ENCODE results near the gene PALLD.
"Not testable (repeated sequence)": the region's sequence is repeated elsewhere in the genome, so short reads cannot be mapped to it uniquely, and the experiment has no call there.

The PALLD gene

GRCh38 chr4:168451331-168451730 lies 45.5 kb upstream of the PALLD start:
- H3K79me2 ChIP-seq (ENCODE audit: insufficient read depth, low read length): no peaks in the 10 kb centered on the region
- no peaks in the 10 kb centered on the region for H3K9me3 ChIP-seq (ENCODE audit: insufficient read depth, low read length, severe bottlenecking)
- no peak overlapping the region for H2AFZ ChIP-seq (ENCODE audit: low read depth, low read length)
- H3K4me1 ChIP-seq (ENCODE audit: insufficient read depth, low read length): peaks cover 20% of the 10 kb centered on the region
- no peak overlapping the region for H3K27ac ChIP-seq (ENCODE audit: low read length)
- H3K9ac ChIP-seq (ENCODE audit: low read depth, low read length): no peak overlapping the region
- H3K4me2 ChIP-seq (ENCODE audit: insufficient read depth, low read length): no peak overlapping the region
- H4K20me1 ChIP-seq (ENCODE audit: insufficient read depth, low read length): no peaks in the 10 kb centered on the region
- no peak for TF ChIP-seq CTCF (IDR thresholded peaks at IDR 0.05; ENCODE audit: borderline replicate concordance, extremely low read depth, low read length, poor library complexity, severe bottlenecking)
- no peak for TF ChIP-seq EZH2 (IDR thresholded peaks at IDR 0.05; ENCODE audit: borderline replicate concordance, low read depth, low read length, severe bottlenecking)
- ATAC-seq (ENCODE audit: insufficient read depth, low read depth) (no peak), DNase-seq (no peak)
- no peaks in the 10 kb centered on the region for H3K27me3 ChIP-seq (ENCODE audit: insufficient read depth, low read length, poor library complexity)
- peaks cover 14% of the 10 kb centered on the region for H3K36me3 ChIP-seq (ENCODE audit: insufficient read depth, low read length)
- H3K4me3 ChIP-seq (ENCODE audit: low read depth in 1 of 2, low read length in 2 of 2): no peak overlapping the region

GRCh38 chr4:168451744-168452390 lies 45.0 kb upstream of the PALLD start:
- Histone ChIP-seq H3K9ac (ENCODE audit: low read depth, low read length) (no peak overlapping the region), H3K4me1 (ENCODE audit: insufficient read depth, low read length) (peaks cover 20% of the 10 kb centered on the region), H3K36me3 (ENCODE audit: insufficient read depth, low read length) (peaks cover 14% of the 10 kb centered on the region), H3K27me3 (ENCODE audit: insufficient read depth, low read length, poor library complexity) (no peaks in the 10 kb centered on the region), H3K79me2 (ENCODE audit: insufficient read depth, low read length) (no peaks in the 10 kb centered on the region), H3K27ac (ENCODE audit: low read length) (no peak overlapping the region), H4K20me1 (ENCODE audit: insufficient read depth, low read length) (no peaks in the 10 kb centered on the region), H3K4me3 (ENCODE audit: low read depth in 1 of 2, low read length in 2 of 2) (no peak overlapping the region), H2AFZ (ENCODE audit: low read depth, low read length) (no peak overlapping the region), H3K9me3 (ENCODE audit: insufficient read depth, low read length, severe bottlenecking) (no peaks in the 10 kb centered on the region), H3K4me2 (ENCODE audit: insufficient read depth, low read length) (no peak overlapping the region)
- no peak for ATAC-seq (ENCODE audit: insufficient read depth, low read depth)
- DNase-seq: no peak
- no peak for TF ChIP-seq EZH2 (IDR thresholded peaks at IDR 0.05; ENCODE audit: borderline replicate concordance, low read depth, low read length, severe bottlenecking)
- TF ChIP-seq CTCF (IDR thresholded peaks at IDR 0.05; ENCODE audit: borderline replicate concordance, extremely low read depth, low read length, poor library complexity, severe bottlenecking): no peak

- H3K9me3 ChIP-seq (ENCODE audit: insufficient read depth, low read length, severe bottlenecking): no peaks in the 10 kb centered on the region
- H4K20me1 ChIP-seq (ENCODE audit: insufficient read depth, low read length): no peaks in the 10 kb centered on the region
- H3K9ac ChIP-seq (ENCODE audit: low read depth, low read length): no peak overlapping the region
- H2AFZ ChIP-seq (ENCODE audit: low read depth, low read length): no peak overlapping the region
- H3K27ac ChIP-seq (ENCODE audit: low read length): 0 out of 2 replicates have a peak overlapping the region, but pooled peaks have one; percentile 29
- H3K27me3 ChIP-seq (ENCODE audit: insufficient read depth, low read length, poor library complexity): no peaks in the 10 kb centered on the region
- peaks cover 20% of the 10 kb centered on the region for H3K4me1 ChIP-seq (ENCODE audit: insufficient read depth, low read length)
- DNase-seq (peak; percentile 48), ATAC-seq (ENCODE audit: insufficient read depth, low read depth) (peak; percentile 90)
- H3K4me2 ChIP-seq (ENCODE audit: insufficient read depth, low read length): peak overlapping the region; percentile 24
- H3K79me2 ChIP-seq (ENCODE audit: insufficient read depth, low read length): no peaks in the 10 kb centered on the region
- H3K36me3 ChIP-seq (ENCODE audit: insufficient read depth, low read length): peaks cover 14% of the 10 kb centered on the region
- TF ChIP-seq EZH2 (IDR thresholded peaks at IDR 0.05; ENCODE audit: borderline replicate concordance, low read depth, low read length, severe bottlenecking) (no peak), CTCF (IDR thresholded peaks at IDR 0.05; ENCODE audit: borderline replicate concordance, extremely low read depth, low read length, poor library complexity, severe bottlenecking) (peak; percentile 36)
- H3K4me3 ChIP-seq (ENCODE audit: low read depth in 1 of 2, low read length in 2 of 2): no peak overlapping the region
Measured at GRCh38 chr4:168453146-168453545, 43.7 kb upstream of the PALLD start.

GRCh38 chr4:168458256-168458655 lies 38.6 kb upstream of the PALLD start:
- H3K27me3 ChIP-seq (ENCODE audit: insufficient read depth, low read length, poor library complexity); H4K20me1 ChIP-seq (ENCODE audit: insufficient read depth, low read length); H3K36me3 ChIP-seq (ENCODE audit: insufficient read depth, low read length); H3K9me3 ChIP-seq (ENCODE audit: insufficient read depth, low read length, severe bottlenecking); H3K4me3 ChIP-seq (ENCODE audit: low read depth in 1 of 2, low read length in 2 of 2); H3K4me2 ChIP-seq (ENCODE audit: insufficient read depth, low read length); H2AFZ ChIP-seq (ENCODE audit: low read depth, low read length); H3K9ac ChIP-seq (ENCODE audit: low read depth, low read length); H3K27ac ChIP-seq (ENCODE audit: low read length); ATAC-seq (ENCODE audit: insufficient read depth, low read depth); DNase-seq; H3K4me1 ChIP-seq (ENCODE audit: insufficient read depth, low read length); H3K79me2 ChIP-seq (ENCODE audit: insufficient read depth, low read length): not testable (repeated sequence)
